Measurements from ENCODE around the gene USP15.

USP15 gene

DNA sequence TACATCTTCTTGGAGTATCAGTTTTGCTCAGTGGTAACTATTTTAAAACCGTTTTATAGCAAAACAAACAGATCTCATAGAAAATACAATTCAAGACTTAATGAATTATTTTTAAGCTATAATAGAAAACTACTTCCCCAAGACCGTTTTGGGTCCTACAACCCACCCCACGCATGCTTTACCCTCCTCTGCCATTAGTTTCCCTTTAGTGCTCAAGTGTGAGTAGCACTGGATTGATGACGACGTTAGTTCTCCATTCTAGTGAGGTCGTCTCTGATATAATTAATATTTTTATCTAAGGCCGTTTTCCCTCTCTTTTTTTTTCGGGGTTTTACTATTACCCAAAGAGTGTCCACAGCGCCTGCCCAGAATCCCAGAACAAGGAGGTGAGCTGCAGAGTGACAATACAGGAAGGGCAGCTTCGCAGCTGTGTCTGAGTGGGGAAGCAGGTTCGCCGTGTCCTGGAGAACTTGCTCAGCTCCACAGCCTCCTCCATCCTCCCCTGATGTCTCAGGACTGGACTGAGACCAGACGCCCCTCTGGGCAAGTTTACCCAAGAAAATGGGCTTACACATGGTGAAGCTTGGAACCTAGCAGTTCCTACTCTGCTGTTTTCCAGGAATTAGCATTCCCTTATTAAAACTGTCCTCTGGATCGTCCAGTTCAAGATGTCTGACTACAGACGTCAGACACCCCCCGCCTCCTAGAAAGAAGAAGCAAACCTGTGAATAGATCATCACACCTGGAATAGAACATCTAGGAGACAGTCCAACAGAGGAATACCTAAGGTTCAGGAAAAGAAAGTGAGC, 174.5 kb downstream of the USP15 start:
- H3K79me2 ChIP-seq (ENCODE audit: low read length) = no peaks in the 10 kb centered on the region
- no peaks in the 10 kb centered on the region for H3K9me3 ChIP-seq (replicated peaks; ENCODE audit: insufficient read depth, low read length)
- no peak overlapping the region for H3K9ac ChIP-seq (ENCODE audit: low read length)
- H3F3A ChIP-seq (ENCODE audit: insufficient read depth, low read length) = no peaks in the 10 kb centered on the region
- no peaks in the 10 kb centered on the region for H3K9me2 ChIP-seq (replicated peaks; ENCODE audit: insufficient read depth, low read length)
- H3K4me1 ChIP-seq (ENCODE audit: low read length) = peaks cover 8% of the 10 kb centered on the region; the same call in 1 of the 2 replicates
- no peaks in the 10 kb centered on the region for H3K27me3 ChIP-seq (replicated peaks; ENCODE audit: insufficient read depth, low read length)
- no peak for DNase-seq
- no peaks in the 10 kb centered on the region for H3K36me3 ChIP-seq (replicated peaks; ENCODE audit: insufficient read depth, low read length)
- H2AFZ ChIP-seq (ENCODE audit: low read length) = peak overlapping the region; percentile 86
- no peak overlapping the region for H3K27ac ChIP-seq (ENCODE audit: low read length)
- TF ChIP-seq EZH2 (optimal IDR thresholded peaks at IDR 0.05; ENCODE audit: low read depth, low read length) (no peak), EZH2phosphoT487 (IDR thresholded peaks at IDR 0.05; ENCODE audit: low read length) (no peak)
- TF ChIP-seq, protein P1, sequence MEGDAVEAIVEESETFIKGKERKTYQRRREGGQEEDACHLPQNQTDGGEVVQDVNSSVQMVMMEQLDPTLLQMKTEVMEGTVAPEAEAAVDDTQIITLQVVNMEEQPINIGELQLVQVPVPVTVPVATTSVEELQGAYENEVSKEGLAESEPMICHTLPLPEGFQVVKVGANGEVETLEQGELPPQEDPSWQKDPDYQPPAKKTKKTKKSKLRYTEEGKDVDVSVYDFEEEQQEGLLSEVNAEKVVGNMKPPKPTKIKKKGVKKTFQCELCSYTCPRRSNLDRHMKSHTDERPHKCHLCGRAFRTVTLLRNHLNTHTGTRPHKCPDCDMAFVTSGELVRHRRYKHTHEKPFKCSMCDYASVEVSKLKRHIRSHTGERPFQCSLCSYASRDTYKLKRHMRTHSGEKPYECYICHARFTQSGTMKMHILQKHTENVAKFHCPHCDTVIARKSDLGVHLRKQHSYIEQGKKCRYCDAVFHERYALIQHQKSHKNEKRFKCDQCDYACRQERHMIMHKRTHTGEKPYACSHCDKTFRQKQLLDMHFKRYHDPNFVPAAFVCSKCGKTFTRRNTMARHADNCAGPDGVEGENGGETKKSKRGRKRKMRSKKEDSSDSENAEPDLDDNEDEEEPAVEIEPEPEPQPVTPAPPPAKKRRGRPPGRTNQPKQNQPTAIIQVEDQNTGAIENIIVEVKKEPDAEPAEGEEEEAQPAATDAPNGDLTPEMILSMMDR (IDR thresholded peaks at IDR 0.05; ENCODE audit: low read length) = no peak
- H3K4me3 ChIP-seq (ENCODE audit: low read length) = peak overlapping the region; percentile 59; the same call in 1 of the 2 replicates
- no peaks in the 10 kb centered on the region for H4K20me1 ChIP-seq (ENCODE audit: insufficient read depth, low read length)
- H3K4me2 ChIP-seq (ENCODE audit: low read depth, low read length) = peak overlapping the region; percentile 81

DNA sequence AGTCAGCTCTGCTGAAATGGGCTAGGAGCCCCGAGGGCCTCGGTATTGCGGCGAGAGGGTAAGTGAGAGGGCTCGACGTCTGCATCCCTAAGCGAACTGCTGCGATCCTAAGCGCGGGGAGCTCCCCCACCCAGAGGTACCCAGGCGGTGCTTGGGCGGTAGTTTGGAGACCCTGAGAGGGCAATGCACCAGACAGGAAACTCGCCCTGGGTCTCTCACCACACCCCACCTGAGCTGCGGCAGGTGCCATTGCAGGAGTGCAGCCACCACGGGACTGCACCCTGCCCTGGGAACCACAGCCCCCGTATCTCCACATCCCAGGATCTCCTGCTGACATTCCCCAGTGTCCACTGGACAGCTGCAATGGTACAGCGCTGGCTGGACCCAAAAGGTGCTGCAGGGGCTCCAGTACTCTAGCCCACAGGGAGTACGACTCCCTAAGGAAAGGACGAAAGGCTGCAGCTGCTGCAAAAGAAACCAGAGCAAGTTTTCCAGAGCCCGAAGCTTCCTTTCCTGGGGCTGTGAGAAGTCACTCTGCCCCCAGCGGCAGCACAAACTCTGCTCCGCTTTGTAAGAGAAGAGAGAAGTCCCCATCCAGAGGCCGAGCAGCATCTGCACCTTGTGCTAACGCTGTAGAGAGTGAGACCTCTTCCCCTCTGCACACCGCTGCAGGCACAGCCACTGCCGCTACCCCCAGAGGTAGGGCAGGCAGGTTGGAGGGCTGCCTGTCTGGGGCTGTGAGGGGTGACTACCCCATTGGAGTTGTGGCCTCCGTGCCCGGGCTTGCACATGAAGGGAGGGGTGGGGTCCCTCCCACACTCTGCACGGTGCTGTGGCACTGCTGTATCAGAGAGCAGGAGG, 175.3 kb downstream of the USP15 start:
- Histone ChIP-seq H3K27ac (ENCODE audit: low read length) (no peak overlapping the region), H2AFZ (ENCODE audit: low read length) (peak overlapping the region; percentile 86), H3K9ac (ENCODE audit: low read length) (no peak overlapping the region; the same call in 1 of the 2 replicates)

DNA sequence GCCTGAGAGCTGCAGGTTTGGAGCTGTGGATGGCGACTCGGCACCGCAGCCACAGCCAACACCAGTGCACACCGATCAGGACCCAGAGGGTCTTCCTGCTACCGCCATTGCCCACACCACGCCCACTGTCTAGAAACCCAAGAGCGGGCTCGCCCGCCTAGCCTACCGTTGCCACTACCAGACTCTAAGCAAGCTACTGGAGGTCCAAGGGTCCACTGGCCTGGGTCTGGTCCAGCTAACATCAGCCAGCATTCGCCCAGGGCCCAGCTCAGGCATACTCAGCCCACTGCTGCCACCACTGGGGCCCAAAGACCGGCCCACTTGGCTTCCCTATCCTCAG, 175.9 kb downstream of the USP15 start:
- Histone ChIP-seq H3F3A (ENCODE audit: insufficient read depth, low read length) (no peaks in the 10 kb centered on the region), H3K9ac (ENCODE audit: low read length) (no peak overlapping the region), H3K4me1 (ENCODE audit: low read length) (peaks cover 8% of the 10 kb centered on the region; the same call in 1 of the 2 replicates), H3K27me3 (replicated peaks; ENCODE audit: insufficient read depth, low read length) (no peaks in the 10 kb centered on the region), H3K4me3 (ENCODE audit: low read length) (peak overlapping the region; percentile 59), H2AFZ (ENCODE audit: low read length) (peak overlapping the region; percentile 86; the same call in 1 of the 2 replicates), H3K36me3 (replicated peaks; ENCODE audit: insufficient read depth, low read length) (no peaks in the 10 kb centered on the region), H3K79me2 (ENCODE audit: low read length) (no peaks in the 10 kb centered on the region), H4K20me1 (ENCODE audit: insufficient read depth, low read length) (no peaks in the 10 kb centered on the region), H3K9me3 (replicated peaks; ENCODE audit: insufficient read depth, low read length) (no peaks in the 10 kb centered on the region), H3K27ac (ENCODE audit: low read length) (no peak overlapping the region), H3K4me2 (ENCODE audit: low read depth, low read length) (peak overlapping the region; percentile 81), H3K9me2 (replicated peaks; ENCODE audit: insufficient read depth, low read length) (no peaks in the 10 kb centered on the region)
- TF ChIP-seq EZH2phosphoT487 (IDR thresholded peaks at IDR 0.05; ENCODE audit: low read length) (no peak), EZH2 (optimal IDR thresholded peaks at IDR 0.05; ENCODE audit: low read depth, low read length) (no peak)
- TF ChIP-seq, protein P1 (IDR thresholded peaks at IDR 0.05; ENCODE audit: low read length) = no peak
- no peak for DNase-seq

More for the DNA sequence above, 175.3 kb downstream of the USP15 start:
- H3K9me2 ChIP-seq (replicated peaks; ENCODE audit: insufficient read depth, low read length) = no peaks in the 10 kb centered on the region
- no peaks in the 10 kb centered on the region for H3K9me3 ChIP-seq (replicated peaks; ENCODE audit: insufficient read depth, low read length)
- H4K20me1 ChIP-seq (ENCODE audit: insufficient read depth, low read length) = no peaks in the 10 kb centered on the region
- H3K4me1 ChIP-seq (ENCODE audit: low read length) = peaks cover 8% of the 10 kb centered on the region; the same call in 1 of the 2 replicates
- no peaks in the 10 kb centered on the region for H3K79me2 ChIP-seq (ENCODE audit: low read length)
- peak overlapping the region; percentile 59 for H3K4me3 ChIP-seq (ENCODE audit: low read length)
- peak; percentile 40 for DNase-seq
- no peaks in the 10 kb centered on the region for H3K27me3 ChIP-seq (replicated peaks; ENCODE audit: insufficient read depth, low read length)
- TF ChIP-seq EZH2phosphoT487 (IDR thresholded peaks at IDR 0.05; ENCODE audit: low read length) (no peak), EZH2 (optimal IDR thresholded peaks at IDR 0.05; ENCODE audit: low read depth, low read length) (no peak)
- TF ChIP-seq, protein P1 (IDR thresholded peaks at IDR 0.05; ENCODE audit: low read length) = peak; percentile 50
- H3K4me2 ChIP-seq (ENCODE audit: low read depth, low read length) = peak overlapping the region; percentile 81
- H3F3A ChIP-seq (ENCODE audit: insufficient read depth, low read length) = no peaks in the 10 kb centered on the region
- H3K36me3 ChIP-seq (replicated peaks; ENCODE audit: insufficient read depth, low read length) = no peaks in the 10 kb centered on the region

Data from MM.1S (cell line).